Stimulated activated CD8-positive, alpha-beta memory T cell treated with anti-CD3 and anti-CD28 coated beads, Interleukin-7, amount 100 ng/mL, for 48 hours (primary cell): ENCODE data around the gene TANGO6.

Source experiments
- DNase-seq, 2 donors: peaks; one replicate each; pipeline ENCODE4 v3.0.0-alpha.2; 2020; ENCODE audit warnings: low read depth in 1 of 2; ENCODE audit errors: extremely low read depth in 1 of 2

TANGO6 gene

GRCh38 chr16:68860978-68861892 is 17.9 kb downstream of the TANGO6 start:
- no peak for DNase-seq

- no peak for DNase-seq
Measured at GRCh38 chr16:68866933-68867332, 23.6 kb downstream of the TANGO6 start.

- DNase-seq: no peak
Measured at GRCh38 chr16:68869492-68870088, 26.3 kb downstream of the TANGO6 start.

- DNase-seq: no peak
Measured at GRCh38 chr16:68873635-68874471, 30.5 kb downstream of the TANGO6 start.

GRCh38 chr16:68875871-68876270 is 32.5 kb downstream of the TANGO6 start:
- no peak for DNase-seq

GRCh38 chr16:68883685-68884084 is 40.4 kb downstream of the TANGO6 start:
- no peak for DNase-seq

- no peak for DNase-seq
Measured at GRCh38 chr16:68884401-68884800, 41.1 kb downstream of the TANGO6 start.

GRCh38 chr16:68884861-68885720 is 41.8 kb downstream of the TANGO6 start:
- DNase-seq: no peak

GRCh38 chr16:68887107-68887506 is 43.8 kb downstream of the TANGO6 start:
- DNase-seq: no peak

GRCh38 chr16:68889508-68890150 is 46.3 kb downstream of the TANGO6 start:
- DNase-seq: no peak

GRCh38 chr16:68892214-68892613 is 48.9 kb downstream of the TANGO6 start:
- DNase-seq: no peak

GRCh38 chr16:68892898-68893297 is 49.6 kb downstream of the TANGO6 start:
- no peak for DNase-seq

- no peak for DNase-seq
Measured at GRCh38 chr16:68893710-68894705, 50.7 kb downstream of the TANGO6 start.

- no peak for DNase-seq
Measured at GRCh38 chr16:68894714-68895113, 51.4 kb downstream of the TANGO6 start.

- DNase-seq: no peak
Measured at GRCh38 chr16:68898026-68898425, 54.7 kb downstream of the TANGO6 start.

GRCh38 chr16:68900009-68900408 is 56.7 kb downstream of the TANGO6 start:
- no peak for DNase-seq

- no peak for DNase-seq
Measured at GRCh38 chr16:68902003-68902968, 59.0 kb downstream of the TANGO6 start.

GRCh38 chr16:68902969-68903345 is 59.6 kb downstream of the TANGO6 start:
- no peak for DNase-seq
